ENCODE data around the gene DYNC1H1. TPM values are rescaled to one million over a fixed set of nuclear protein-coding genes. Genes with fewer than 3 reads are reported as not detected.

DYNC1H1 gene
- total RNA-seq, 1 experiment from 2014 or later = 361 TPM

GRCh38 chr14:102047808-102048540, 83.6 kb downstream of the DYNC1H1 start:
- DNase-seq (ENCODE audit: low read depth, low spot score) = no peak
- Histone ChIP-seq H3K27ac (ENCODE audit: low read depth, low read length) (no peak overlapping the region), H3K9me2 (ENCODE audit: insufficient read depth) (no peaks in the 10 kb centered on the region), H3K27me3 (ENCODE audit: insufficient read depth, low read length) (no peaks in the 10 kb centered on the region), H3K4me3 (replicated peaks in 1 of 2; ENCODE audit: low read depth in 1 of 2, low read length in 2 of 2) (no peak overlapping the region), H3K36me3 (ENCODE audit: control insufficient read depth in 1 of 2, insufficient read depth in 2 of 2, low read length in 2 of 2) (peaks cover 45 to 46% of the 10 kb centered on the region in 2 experiments), H4K20me1 (ENCODE audit: insufficient read depth) (no peaks in the 10 kb centered on the region), H3K9me3 (ENCODE audit: control insufficient read depth in 1 of 2, insufficient read depth in 1 of 2, low read depth in 1 of 2, low read length in 2 of 2) (no peaks in the 10 kb centered on the region), H3K9ac (ENCODE audit: low read length) (no peak overlapping the region), H3K4me1 (ENCODE audit: control insufficient read depth in 1 of 2, insufficient read depth in 2 of 2, low read length in 2 of 2) (peaks cover 0 to 10% of the 10 kb centered on the region in 2 experiments; a peak in 2 of 4 replicates), H3K79me2 (ENCODE audit: insufficient read depth, low read length) (no peaks in the 10 kb centered on the region), H3K4me2 (ENCODE audit: low read length) (no peak overlapping the region), H2AFZ (ENCODE audit: low read depth, low read length, poor library complexity, severe bottlenecking) (no peak overlapping the region)
- no peak for ATAC-seq
- POLR2A ChIA-PET = interaction anchor here (1.2 kb wide), 1 partner anchor 48 kb away, joined by 4 read pairs; no protein-coding TSS in a partner anchor
- intact Hi-C loops (cut with micrococcal nuclease) = loop anchor here (2.0 to 5.0 kb wide), 3 partner anchors 87 to 341 kb away; no protein-coding TSS in a partner anchor
- CTCF ChIA-PET = interaction anchor here (1.0 kb wide), 1 partner anchor 49 kb away, joined by 3 read pairs; no protein-coding TSS in a partner anchor
- TF ChIP-seq POLR2AphosphoS5 (IDR thresholded peaks at IDR 0.05; ENCODE audit: low read depth, low read length) = no peak
- TF ChIP-seq EZH2 (IDR thresholded peaks at IDR 0.05) = no peak
- TF ChIP-seq CEBPB (IDR thresholded peaks at IDR 0.05; ENCODE audit: low read depth) = no peak
- TF ChIP-seq FOSL1 (IDR thresholded peaks at IDR 0.05; ENCODE audit: low read depth) = no peak
- TF ChIP-seq SP1 (IDR thresholded peaks at IDR 0.05; ENCODE audit: low read depth) = no peak
- TF ChIP-seq CBX3 (IDR thresholded peaks at IDR 0.05; ENCODE audit: low read depth) = no peak
- no peak for TF ChIP-seq YY1 (IDR thresholded peaks at IDR 0.05; ENCODE audit: extremely low read depth, insufficient replicate concordance, low read depth, low read length)
- BruUV-seq (replicated peaks) = no TSS peak
- RAD21 ChIA-PET (ENCODE audit: low non-redundant PET in 1 of 2, low total read pairs in 2 of 2, uncharacterized antibody in 2 of 2, unreplicated experiment in 2 of 2) = no interaction called here

GRCh38 chr14:102049258-102050025, 85.1 kb downstream of the DYNC1H1 start:
- ATAC-seq = no peak

More at GRCh38 chr14:102049258-102050025, 85.1 kb downstream of the DYNC1H1 start:
- no TSS peak for BruUV-seq (replicated peaks)
- CTCF ChIA-PET = interaction anchor here (1.9 kb wide), 1 partner anchor 46 kb away, joined by 6 read pairs; no protein-coding TSS in a partner anchor
- RAD21 ChIA-PET (ENCODE audit: low non-redundant PET in 1 of 2, low total read pairs in 2 of 2, uncharacterized antibody in 2 of 2, unreplicated experiment in 2 of 2) = no interaction called here
- no peaks in the 10 kb centered on the region for H4K20me1 ChIP-seq (ENCODE audit: insufficient read depth)
- intact Hi-C loops (cut with micrococcal nuclease) = loop anchor here (5.0 kb wide), 1 partner anchor 342 kb away; no protein-coding TSS in a partner anchor
- POLR2A ChIA-PET = no interaction called here
- H3K36me3 ChIP-seq (ENCODE audit: control insufficient read depth in 1 of 2, insufficient read depth in 2 of 2, low read length in 2 of 2) = peaks cover 32 to 34% of the 10 kb centered on the region in 2 experiments
- no peak overlapping the region for H3K4me2 ChIP-seq (ENCODE audit: low read length)
- no peak overlapping the region for H3K4me3 ChIP-seq (replicated peaks in 1 of 2; ENCODE audit: low read depth in 1 of 2, low read length in 2 of 2)
- no peaks in the 10 kb centered on the region for H3K27me3 ChIP-seq (ENCODE audit: insufficient read depth, low read length)
- no peaks in the 10 kb centered on the region for H3K9me3 ChIP-seq (ENCODE audit: control insufficient read depth in 1 of 2, insufficient read depth in 1 of 2, low read depth in 1 of 2, low read length in 2 of 2)
- H3K9me2 ChIP-seq (ENCODE audit: insufficient read depth) = no peaks in the 10 kb centered on the region
- no peak for TF ChIP-seq MAX (IDR thresholded peaks at IDR 0.05)
- TF ChIP-seq ZFX (IDR thresholded peaks at IDR 0.05) = no peak
- TF ChIP-seq FOSL1 (IDR thresholded peaks at IDR 0.05; ENCODE audit: low read depth) = no peak
- TF ChIP-seq JUND (IDR thresholded peaks at IDR 0.05) = no peak
- no peak for TF ChIP-seq EZH2 (IDR thresholded peaks at IDR 0.05)
- TF ChIP-seq SIN3A (IDR thresholded peaks at IDR 0.05; ENCODE audit: low read depth) = no peak
- TF ChIP-seq CEBPB (IDR thresholded peaks at IDR 0.05; ENCODE audit: low read depth) = no peak
- no peak for TF ChIP-seq CBX3 (IDR thresholded peaks at IDR 0.05; ENCODE audit: low read depth)
- no peak for TF ChIP-seq YY1 (IDR thresholded peaks at IDR 0.05; ENCODE audit: extremely low read depth, insufficient replicate concordance, low read depth, low read length)
- H3K9ac ChIP-seq (ENCODE audit: low read length) = no peak overlapping the region
- no peaks in the 10 kb centered on the region for H3K79me2 ChIP-seq (ENCODE audit: insufficient read depth, low read length)
- no peak overlapping the region for H2AFZ ChIP-seq (ENCODE audit: low read depth, low read length, poor library complexity, severe bottlenecking)
- H3K27ac ChIP-seq (ENCODE audit: low read depth, low read length) = no peak overlapping the region
- DNase-seq (ENCODE audit: low read depth, low spot score) = no peak
- H3K4me1 ChIP-seq (ENCODE audit: control insufficient read depth in 1 of 2, insufficient read depth in 2 of 2, low read length in 2 of 2) = peaks cover 0 to 10% of the 10 kb centered on the region in 2 experiments; a peak in 2 of 4 replicates

All from HCT116 (cell line).